ENCODE results near the gene UBE2V1.

Gene UBE2V1

GRCh38 chr20:50061151-50062005 lies 51.6 kb downstream of the UBE2V1 start:
- no peak for DNase-seq

DNA sequence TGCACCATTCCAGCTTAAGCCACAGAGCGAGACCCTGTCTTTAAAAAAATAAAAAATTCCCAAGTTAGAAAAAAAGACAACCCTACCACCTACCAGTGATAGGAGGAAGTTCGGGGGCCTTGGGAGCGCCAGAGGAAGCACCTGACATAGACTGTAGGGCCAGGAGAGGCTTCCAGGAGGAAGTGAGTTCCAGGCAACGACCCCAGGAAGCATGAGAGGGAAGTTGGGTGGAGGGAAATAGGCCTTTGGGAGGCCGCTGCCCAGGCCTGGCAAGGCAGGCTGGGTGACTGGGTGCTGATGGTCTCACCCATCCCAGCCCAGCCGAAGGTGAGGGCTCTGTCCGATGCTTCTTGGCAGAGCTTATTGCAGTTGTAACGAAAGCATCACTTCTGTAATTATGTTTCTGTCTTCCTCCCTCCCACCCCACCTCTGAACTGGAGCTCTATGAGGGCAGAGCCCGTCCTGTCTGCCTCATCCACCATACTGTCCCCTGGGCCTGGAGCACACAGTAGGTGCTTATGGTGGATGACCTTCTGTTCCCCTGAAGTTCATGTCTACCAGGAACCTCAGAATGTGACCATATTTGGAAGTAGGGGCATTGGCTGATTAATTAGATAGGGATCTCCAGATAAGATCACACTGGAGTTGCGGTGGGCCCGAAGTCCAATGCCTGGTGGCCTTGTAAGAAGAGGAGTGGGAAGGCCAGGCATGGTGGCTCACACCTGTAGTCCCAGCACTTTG lies 54.1 kb downstream of the UBE2V1 start:
- no peak for DNase-seq

- no peak for DNase-seq
Measured at GRCh38 chr20:50057714-50058053, 55.3 kb downstream of the UBE2V1 start.

GRCh38 chr20:50056951-50057713 lies 55.8 kb downstream of the UBE2V1 start:
- no peak for DNase-seq

GRCh38 chr20:50056408-50056926 lies 56.5 kb downstream of the UBE2V1 start:
- DNase-seq = no peak

GRCh38 chr20:50055524-50056083 lies 57.3 kb downstream of the UBE2V1 start:
- no peak for DNase-seq

DNA sequence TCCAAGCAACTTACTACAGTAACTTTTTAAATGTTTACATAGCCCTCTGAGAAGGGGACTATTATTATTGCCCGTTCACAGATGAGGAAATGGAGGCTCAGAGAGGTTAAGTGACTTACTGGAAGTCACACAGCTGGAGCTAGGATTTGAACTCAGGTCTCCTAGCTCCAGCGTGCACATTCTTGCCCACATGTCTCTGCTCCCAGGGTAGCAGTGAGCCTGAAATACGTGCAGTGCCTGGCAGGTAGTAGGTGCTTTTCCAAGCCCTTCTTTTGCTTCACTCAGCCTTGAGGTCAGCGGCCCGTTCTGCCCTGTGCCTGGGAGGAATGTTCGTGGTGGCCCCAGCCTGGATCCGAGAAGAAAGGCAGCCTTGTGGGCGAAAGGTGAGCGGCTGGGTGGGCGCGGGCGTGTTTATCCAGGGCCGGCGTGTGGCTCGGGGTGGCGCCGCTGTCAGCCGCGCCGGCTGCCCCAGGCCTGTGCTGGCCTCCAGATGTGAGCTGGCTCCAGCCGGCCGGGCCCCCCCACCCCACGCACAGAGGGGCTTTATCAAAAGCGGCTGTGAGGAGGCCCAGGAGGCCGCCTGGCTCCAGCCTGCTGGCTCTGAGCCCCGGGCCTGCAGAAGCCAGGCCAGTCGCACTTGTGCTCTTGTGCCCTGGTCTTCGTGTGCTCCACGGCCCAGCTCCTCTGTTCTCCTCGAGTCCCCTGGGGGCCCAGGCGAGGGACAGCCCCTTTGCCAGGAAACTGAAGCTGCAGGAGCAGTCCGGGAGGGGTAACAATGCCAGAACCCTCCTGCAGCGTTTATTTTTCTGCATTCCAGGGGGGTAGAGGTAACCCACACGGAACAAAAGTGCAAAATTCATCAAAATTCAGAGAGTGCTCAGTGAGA lies 58.1 kb downstream of the UBE2V1 start:
- DNase-seq = peak; percentile 62

DNA sequence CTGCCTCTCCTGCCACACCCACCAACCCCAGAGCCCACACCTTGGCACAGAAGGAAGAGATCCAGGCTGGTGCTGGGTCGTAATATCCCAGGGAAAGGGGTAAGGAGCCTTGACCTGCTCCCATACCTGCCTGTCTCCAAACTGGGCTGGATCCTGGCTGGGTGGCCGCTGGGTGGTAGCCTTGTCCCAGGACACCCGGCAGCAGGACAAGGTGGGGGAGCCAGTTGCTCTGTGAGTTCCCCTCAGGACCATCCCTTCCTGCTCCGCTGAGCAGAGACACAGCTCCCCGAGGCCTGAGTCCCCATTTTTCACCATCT lies 58.8 kb downstream of the UBE2V1 start:
- DNase-seq = no peak

- no peak for DNase-seq
Measured at GRCh38 chr20:50053362-50054230, 59.4 kb downstream of the UBE2V1 start.

DNA sequence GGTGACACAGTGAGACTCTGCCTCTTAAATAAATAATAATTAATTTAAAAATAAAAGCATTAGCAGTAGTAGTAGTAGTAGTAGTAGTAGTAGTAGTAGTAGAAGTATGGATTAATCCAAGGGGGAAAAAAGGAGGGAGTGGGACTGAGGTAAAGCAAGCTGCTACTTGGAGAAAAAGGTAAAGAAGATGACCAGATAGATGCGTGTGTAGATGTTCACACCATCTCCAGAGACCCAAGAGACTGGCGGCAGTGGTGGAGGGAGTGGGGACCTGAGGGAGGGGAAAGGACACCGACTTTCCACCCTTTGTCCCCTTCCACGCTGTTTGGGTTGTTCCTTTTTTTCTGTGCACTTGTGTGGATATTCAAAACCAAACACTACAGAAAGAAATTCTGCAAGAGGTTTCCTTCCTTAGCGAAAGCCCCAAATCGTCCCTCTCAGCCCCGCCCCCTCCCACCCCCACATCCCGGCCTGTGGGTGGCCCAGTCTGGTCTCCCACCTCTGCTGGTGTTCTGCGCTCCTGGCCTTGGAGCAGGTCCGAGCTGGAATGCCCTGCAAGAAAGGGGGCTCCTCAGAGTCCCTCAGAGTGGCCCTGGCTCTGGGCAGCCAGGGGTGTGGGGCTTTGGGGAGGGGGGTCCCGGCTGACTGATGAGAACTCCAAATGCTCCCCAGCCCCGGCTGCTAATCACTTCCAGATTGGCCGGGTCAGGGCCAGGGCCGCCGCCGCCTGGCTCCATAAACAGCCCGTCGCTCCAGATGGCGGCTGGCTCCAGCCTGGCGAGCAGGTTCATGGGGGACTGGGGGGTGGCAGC lies 60.2 kb downstream of the UBE2V1 start:
- peak; percentile 19 for DNase-seq

DNA sequence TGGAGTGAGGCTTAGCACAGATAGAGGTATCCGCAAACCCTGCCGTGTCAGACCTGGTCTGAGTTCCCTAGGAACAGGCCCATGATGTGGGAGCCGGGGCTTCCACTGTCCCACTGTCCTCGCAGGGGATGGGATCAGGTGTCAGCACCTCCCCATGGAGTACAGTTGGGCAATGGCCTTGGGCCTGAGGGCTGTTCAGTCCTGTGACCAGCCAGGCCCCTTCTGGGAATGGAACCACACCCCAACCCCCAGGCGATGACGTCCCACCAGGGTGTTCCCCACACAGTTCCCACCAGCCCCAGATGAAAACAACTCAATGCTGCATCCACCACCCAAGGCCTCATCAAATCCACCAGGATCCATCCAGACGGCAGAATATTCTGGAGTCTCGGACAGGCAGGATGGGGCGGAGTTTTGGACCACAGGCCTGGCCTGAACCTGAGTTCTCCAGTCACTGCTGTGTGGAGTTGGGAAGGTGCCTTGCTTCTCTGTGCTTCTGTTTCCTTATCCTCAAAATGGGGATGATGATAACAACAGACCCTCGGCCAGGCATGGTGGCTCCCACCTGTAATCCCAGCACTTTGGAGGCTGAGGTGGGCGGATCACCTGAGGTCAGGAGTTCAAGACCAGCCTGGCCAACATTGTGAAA lies 62.2 kb downstream of the UBE2V1 start:
- DNase-seq = no peak

DNA sequence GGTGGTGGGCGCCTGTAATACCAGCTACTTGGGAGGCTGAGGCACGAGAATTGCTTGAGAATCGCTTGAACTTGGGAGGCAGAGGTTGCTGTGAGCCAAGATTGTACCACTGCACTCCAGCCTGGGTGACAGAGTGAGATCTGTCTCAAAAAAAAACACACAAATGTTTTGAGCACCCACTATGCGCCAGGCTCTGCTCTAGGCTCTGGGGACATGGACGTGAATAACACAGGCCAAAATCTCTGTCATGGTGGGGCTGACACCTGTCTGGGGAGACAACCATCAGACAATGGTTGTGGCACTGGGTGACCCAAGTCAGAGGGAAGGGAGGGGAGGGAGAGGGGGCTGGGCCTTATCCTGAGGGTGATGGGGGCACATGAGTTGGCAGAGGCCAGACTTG lies 62.7 kb downstream of the UBE2V1 start:
- DNase-seq = no peak

DNA sequence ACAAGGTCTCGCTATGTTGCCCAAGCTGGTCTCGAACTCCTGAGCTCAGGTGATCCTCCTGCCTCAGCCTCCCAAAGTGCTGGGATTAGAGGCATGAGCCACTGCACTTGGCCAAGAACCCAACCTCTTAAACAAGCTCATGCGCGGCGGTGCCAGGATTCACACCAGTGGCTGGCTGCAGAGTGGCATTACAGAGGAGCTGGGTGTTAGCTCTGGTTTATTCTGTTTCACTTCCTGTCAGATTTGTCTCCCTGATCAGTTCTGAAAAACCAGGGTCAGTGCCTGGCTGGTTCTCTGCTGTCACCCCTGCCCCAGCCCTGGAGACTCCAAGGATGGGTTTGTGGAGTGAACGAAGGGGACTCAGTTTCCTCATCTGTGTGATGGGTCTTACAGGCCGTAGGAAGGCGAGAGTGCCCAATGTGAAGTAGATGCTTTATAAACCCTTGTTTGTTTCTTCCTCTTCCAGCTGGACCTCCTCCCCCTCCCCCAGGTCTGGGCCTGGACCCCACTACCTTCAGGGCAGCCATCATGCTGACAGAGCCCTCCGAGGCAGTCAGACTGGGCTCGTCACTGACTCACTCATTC lies 63.4 kb downstream of the UBE2V1 start:
- no peak for DNase-seq

DNA sequence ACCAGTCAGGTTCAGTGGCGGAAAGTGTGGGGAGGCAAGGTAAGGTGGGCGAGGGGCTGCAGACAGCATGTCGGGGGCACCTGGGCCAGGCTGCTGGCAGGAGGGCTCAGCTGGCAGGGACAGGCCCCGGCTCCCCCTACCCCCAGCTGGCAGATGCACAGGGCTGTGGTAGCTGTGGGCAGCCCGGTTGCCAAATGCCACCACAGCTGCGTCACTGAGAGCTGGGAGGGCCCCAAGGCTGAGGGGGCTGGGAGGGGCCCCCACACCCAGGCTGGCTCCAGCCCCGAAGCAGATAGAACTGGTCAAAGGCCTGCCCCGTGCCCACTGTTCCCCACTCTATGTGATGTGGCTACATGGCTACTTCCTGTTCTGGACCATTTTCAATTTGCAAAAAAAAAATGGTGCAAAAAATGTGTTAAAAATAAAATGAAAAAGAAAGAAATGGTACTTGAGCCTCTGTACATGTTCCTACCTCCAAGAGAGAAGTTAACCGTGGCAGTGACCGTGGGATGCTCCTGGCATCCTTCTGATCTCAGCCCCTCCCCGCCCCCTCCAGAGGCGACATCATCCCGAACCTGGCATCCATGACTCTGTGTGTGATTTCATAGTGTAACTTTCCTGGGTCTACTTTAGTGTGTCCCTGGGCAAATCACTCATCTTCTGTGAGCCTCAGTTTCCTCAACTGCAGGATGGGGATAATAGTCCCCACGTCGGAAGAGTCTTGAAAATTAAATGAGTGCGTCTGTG lies 64.4 kb downstream of the UBE2V1 start:
- peak; percentile 30 for DNase-seq

- no peak for DNase-seq
Measured at GRCh38 chr20:50044353-50044960, 68.5 kb downstream of the UBE2V1 start.

- DNase-seq = no peak
Measured at GRCh38 chr20:50043573-50044352, 69.2 kb downstream of the UBE2V1 start.
